Astrocyte (in vitro differentiated cells and primary cell): ENCODE measurements around the gene CCDC60.

Source experiments
- EZH2 ChIP-seq: IDR thresholded peaks from 2 replicates; pipeline ENCODE4 v1.6.1; 2012; ENCODE audit warnings: mild to moderate bottlenecking, low read length, inconsistent platforms; ENCODE audit not compliant: insufficient read depth
- TF ChIP-seq, protein P1 (sequence below): IDR thresholded peaks from 2 replicates; pipeline ENCODE4 v1.5.1; 2011; ENCODE audit warnings: low read depth, mild to moderate bottlenecking, inconsistent platforms, low read length, moderate library complexity; ENCODE audit not compliant: insufficient read depth

DNA sequence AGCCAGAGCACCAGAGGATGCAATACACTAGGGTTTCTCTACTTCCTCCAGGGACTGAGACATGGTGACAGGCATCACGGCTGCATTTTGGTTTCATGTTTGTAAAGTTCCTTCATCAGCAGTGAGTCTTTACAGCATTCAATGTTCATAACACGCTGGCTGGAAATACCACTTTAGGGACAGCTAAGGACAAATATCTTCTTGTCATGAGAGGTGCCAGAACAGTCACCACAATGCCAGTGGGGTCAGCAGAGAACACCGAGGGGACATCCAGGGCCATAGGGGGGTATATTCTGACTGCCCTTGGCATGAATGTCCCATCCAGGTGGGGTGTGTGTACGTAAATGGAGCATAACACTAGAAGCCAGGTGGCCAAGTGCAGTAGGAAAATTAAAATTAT is 72.3 kb downstream of the CCDC60 start:
- TF ChIP-seq, protein P1, sequence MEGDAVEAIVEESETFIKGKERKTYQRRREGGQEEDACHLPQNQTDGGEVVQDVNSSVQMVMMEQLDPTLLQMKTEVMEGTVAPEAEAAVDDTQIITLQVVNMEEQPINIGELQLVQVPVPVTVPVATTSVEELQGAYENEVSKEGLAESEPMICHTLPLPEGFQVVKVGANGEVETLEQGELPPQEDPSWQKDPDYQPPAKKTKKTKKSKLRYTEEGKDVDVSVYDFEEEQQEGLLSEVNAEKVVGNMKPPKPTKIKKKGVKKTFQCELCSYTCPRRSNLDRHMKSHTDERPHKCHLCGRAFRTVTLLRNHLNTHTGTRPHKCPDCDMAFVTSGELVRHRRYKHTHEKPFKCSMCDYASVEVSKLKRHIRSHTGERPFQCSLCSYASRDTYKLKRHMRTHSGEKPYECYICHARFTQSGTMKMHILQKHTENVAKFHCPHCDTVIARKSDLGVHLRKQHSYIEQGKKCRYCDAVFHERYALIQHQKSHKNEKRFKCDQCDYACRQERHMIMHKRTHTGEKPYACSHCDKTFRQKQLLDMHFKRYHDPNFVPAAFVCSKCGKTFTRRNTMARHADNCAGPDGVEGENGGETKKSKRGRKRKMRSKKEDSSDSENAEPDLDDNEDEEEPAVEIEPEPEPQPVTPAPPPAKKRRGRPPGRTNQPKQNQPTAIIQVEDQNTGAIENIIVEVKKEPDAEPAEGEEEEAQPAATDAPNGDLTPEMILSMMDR = no peak
- no peak for TF ChIP-seq EZH2
